SU-DHL-6 (cell line): Measurements from ENCODE around the gene EFCAB12.

Source experiments
- H2AFZ ChIP-seq: fragments of 200-600 bp; sonication (generic); 2 replicates; pipeline ENCODE4 v1.6.1; 2014; ENCODE audit warnings: low read depth, mild to moderate bottlenecking, moderate library complexity, mixed read lengths, antibody characterized with exemption, low read length; ENCODE audit not compliant: severe bottlenecking
- H3F3A ChIP-seq: fragments of 200-600 bp; shearing (Covaris generic); 2 replicates; pipeline ENCODE4 v1.6.0; 2016; ENCODE audit warnings: antibody characterized with exemption, mild to moderate bottlenecking; ENCODE audit not compliant: insufficient read depth
- H3K27ac ChIP-seq: fragments of 200-600 bp; sonication (generic); 2 replicates; pipeline ENCODE4 v1.5.1; 2016; ENCODE audit warnings: low read depth, mild to moderate bottlenecking, low read length, moderate library complexity, mixed read lengths
- H3K27me3 ChIP-seq: fragments of 200-600 bp; sonication (generic), shearing (Covaris generic); 2 replicates; pipeline ENCODE4 v1.6.0; 2014; ENCODE audit warnings: mild to moderate bottlenecking, low read length
- H3K36me3 ChIP-seq: fragments of 200-600 bp; sonication (generic); 2 replicates; pipeline ENCODE4 v1.6.1; 2014; ENCODE audit warnings: mild to moderate bottlenecking, low read length, mixed read lengths
- H3K4me2 ChIP-seq: fragments of 300-600, 200-600 bp; shearing (Covaris generic), sonication (generic); 2 replicates; pipeline ENCODE4 v1.6.0; 2014; ENCODE audit warnings: low read length, low read depth, mild to moderate bottlenecking; ENCODE audit not compliant: poor library complexity, severe bottlenecking
- H3K4me3 ChIP-seq: fragments of 200-600 bp; sonication (generic); 2 replicates; pipeline ENCODE4 v1.5.1; 2014; ENCODE audit warnings: antibody characterized with exemption, low read length, mild to moderate bottlenecking, mixed read lengths; ENCODE audit not compliant: insufficient read depth, poor library complexity, severe bottlenecking
- H3K79me2 ChIP-seq: fragments of 200-600 bp; sonication (generic); 2 replicates; pipeline ENCODE4 v1.6.1; 2014; ENCODE audit warnings: mild to moderate bottlenecking, low read length, moderate library complexity; ENCODE audit not compliant: insufficient read depth
- H3K9ac ChIP-seq: fragments of 200-600 bp; sonication (generic); 2 replicates; pipeline ENCODE4 v1.7.0; 2014; ENCODE audit warnings: mild to moderate bottlenecking, low read length
- H3K9me2 ChIP-seq: fragments of 200-600 bp; sonication (generic); replicated peaks from 2 replicates; pipeline ENCODE4 v1.6.1; 2014; ENCODE audit warnings: low read length; ENCODE audit not compliant: insufficient read depth
- H3K9me3 ChIP-seq: fragments of 200-600 bp; sonication (generic); 2 replicates; pipeline ENCODE4 v1.6.1; 2014; ENCODE audit warnings: low read length, mixed read lengths; ENCODE audit not compliant: insufficient read depth
- H4K20me1 ChIP-seq: fragments of 200-600 bp; sonication (generic); 2 replicates; pipeline ENCODE4 v1.6.1; 2014; ENCODE audit warnings: low read depth, mild to moderate bottlenecking, antibody characterized with exemption, low read length, moderate library complexity, mixed read lengths
- CTCF ChIP-seq: fragments of 200-600 bp; sonication (generic); IDR thresholded peaks from one replicate; pipeline ENCODE4 v1.5.1; 2017; ENCODE audit warnings: antibody characterized with exemption, mild to moderate bottlenecking, low read length, moderate library complexity; ENCODE audit not compliant: insufficient read depth, poor library complexity, severe bottlenecking
- EZH2phosphoT487 ChIP-seq: fragments of 200-600 bp; sonication (generic), shearing (Covaris generic); conservative IDR thresholded peaks from 2 replicates; pipeline ENCODE4 v1.6.1; 2018; ENCODE audit warnings: mild to moderate bottlenecking, antibody characterized with exemption, low read length, moderate library complexity, mixed read lengths

Gene EFCAB12

GRCh38 chr3:129449279-129450115 lies 21.1 kb upstream of the EFCAB12 start:
- H3K4me2 ChIP-seq, result no peak overlapping the region

GRCh38 chr3:129448186-129448895 lies 19.9 kb upstream of the EFCAB12 start:
- no peak overlapping the region for H3K4me3 ChIP-seq
- no peak overlapping the region for H2AFZ ChIP-seq
- H4K20me1 ChIP-seq, result no peaks in the 10 kb centered on the region
- no peaks in the 10 kb centered on the region for H3K9me3 ChIP-seq
- H3F3A ChIP-seq, result no peaks in the 10 kb centered on the region
- H3K4me2 ChIP-seq, result no peak overlapping the region
- no peaks in the 10 kb centered on the region for H3K27me3 ChIP-seq
- TF ChIP-seq EZH2phosphoT487 (no peak), CTCF (no peak)
- H3K9ac ChIP-seq, result no peak overlapping the region
- no peaks in the 10 kb centered on the region for H3K79me2 ChIP-seq
- no peak overlapping the region for H3K27ac ChIP-seq
- H3K9me2 ChIP-seq, result no peaks in the 10 kb centered on the region
- no peaks in the 10 kb centered on the region for H3K36me3 ChIP-seq

More at GRCh38 chr3:129449279-129450115, 21.1 kb upstream of the EFCAB12 start:
- Histone ChIP-seq H3K9me2 (no peaks in the 10 kb centered on the region), H3K9ac (no peak overlapping the region), H3K79me2 (no peaks in the 10 kb centered on the region), H3F3A (no peaks in the 10 kb centered on the region), H3K4me3 (no peak overlapping the region), H3K27ac (no peak overlapping the region), H4K20me1 (no peaks in the 10 kb centered on the region), H2AFZ (no peak overlapping the region), H3K9me3 (no peaks in the 10 kb centered on the region), H3K36me3 (no peaks in the 10 kb centered on the region), H3K27me3 (no peaks in the 10 kb centered on the region)
- TF ChIP-seq EZH2phosphoT487 (no peak), CTCF (no peak)

- Histone ChIP-seq H2AFZ (no peak overlapping the region), H3K9me2 (no peaks in the 10 kb centered on the region), H3K27me3 (no peaks in the 10 kb centered on the region), H4K20me1 (no peaks in the 10 kb centered on the region), H3K4me3 (no peak overlapping the region), H3K27ac (no peak overlapping the region), H3K79me2 (no peaks in the 10 kb centered on the region), H3K9me3 (no peaks in the 10 kb centered on the region), H3F3A (no peaks in the 10 kb centered on the region), H3K36me3 (no peaks in the 10 kb centered on the region), H3K4me2 (no peak overlapping the region), H3K9ac (no peak overlapping the region)
- TF ChIP-seq CTCF, result no peak
- no peak for TF ChIP-seq EZH2phosphoT487
Observed at GRCh38 chr3:129446926-129447325, 18.5 kb upstream of the EFCAB12 start.
